Loucy (cell line): ENCODE results near the gene RCOR2.
A peak's percentile ranks its signal among the peaks of the same experiment; 100 is the strongest.

Source experiments
- H2AFZ ChIP-seq: fragments of 200-600 bp; sonication (generic); 2 replicates; pipeline ENCODE4 v1.6.0; 2016; ENCODE audit warnings: antibody characterized with exemption, mild to moderate bottlenecking, low read length, moderate library complexity
- H3F3A ChIP-seq: fragments of 200-600 bp; 2 replicates; pipeline ENCODE4 v1.6.0; 2016; ENCODE audit warnings: antibody characterized with exemption, low read depth, mild to moderate bottlenecking
- H3K27me3 ChIP-seq: fragments of 200-600 bp; sonication (generic); 2 replicates; pipeline ENCODE4 v1.6.1; 2014; ENCODE audit warnings: low read length, mild to moderate bottlenecking; ENCODE audit not compliant: insufficient read depth, poor library complexity, severe bottlenecking
- H3K36me3 ChIP-seq: fragments of 200-600 bp; sonication (generic); 2 replicates; pipeline ENCODE4 v1.6.1; 2016; ENCODE audit warnings: low read length; ENCODE audit not compliant: insufficient read depth
- H3K4me1 ChIP-seq: fragments of 200-600 bp; sonication (generic); 2 replicates; pipeline ENCODE4 v1.5.1; 2014; ENCODE audit warnings: low read length, mild to moderate bottlenecking; ENCODE audit not compliant: insufficient read depth, poor library complexity, severe bottlenecking
- H3K4me2 ChIP-seq: fragments of 200-600 bp; sonication (generic); 2 replicates; pipeline ENCODE4 v1.6.0; 2014; ENCODE audit warnings: antibody characterized with exemption, low read length, low read depth, mild to moderate bottlenecking; ENCODE audit not compliant: poor library complexity, severe bottlenecking
- H3K4me3 ChIP-seq: fragments of 200-600 bp; sonication (generic); 2 replicates; pipeline ENCODE4 v1.5.1; 2014; ENCODE audit warnings: low read length, mild to moderate bottlenecking, mixed read lengths; ENCODE audit not compliant: poor library complexity, severe bottlenecking
- H3K79me2 ChIP-seq: fragments of 200-600 bp; sonication (generic); 2 replicates; pipeline ENCODE4 v1.6.1; 2014; ENCODE audit warnings: low read length; ENCODE audit not compliant: insufficient read depth
- H3K9ac ChIP-seq: fragments of 200-600 bp; sonication (generic); 2 replicates; pipeline ENCODE4 v1.6.0; 2014; ENCODE audit warnings: mild to moderate bottlenecking, low read depth, low read length, moderate library complexity; ENCODE audit not compliant: poor library complexity, severe bottlenecking
- H3K9me2 ChIP-seq: fragments of 200-600 bp; sonication (generic); replicated peaks from 2 replicates; pipeline ENCODE4 v1.6.1; 2016; ENCODE audit warnings: low read depth, low read length, mixed read lengths
- H3K9me3 ChIP-seq: fragments of 200-600 bp; sonication (generic); 2 replicates; pipeline ENCODE4 v1.6.1; 2014; ENCODE audit warnings: mild to moderate bottlenecking, antibody characterized with exemption, low read length, low read depth; ENCODE audit not compliant: insufficient read depth
- H4K20me1 ChIP-seq: fragments of 200-600 bp; sonication (generic); 2 replicates; pipeline ENCODE4 v1.6.0; 2014; ENCODE audit warnings: antibody characterized with exemption, low read length, mild to moderate bottlenecking; ENCODE audit not compliant: insufficient read depth, poor library complexity, severe bottlenecking
- EZH2phosphoT487 ChIP-seq: fragments of 200-600 bp; IDR thresholded peaks from 2 replicates; pipeline ENCODE4 v1.6.1; 2018; ENCODE audit warnings: antibody characterized with exemption, mild to moderate bottlenecking, moderate library complexity, borderline replicate concordance
- TF ChIP-seq, protein P1 (sequence below): fragments of 200-600 bp; sonication (generic); conservative IDR thresholded peaks from 2 replicates; pipeline ENCODE4 v1.5.1; 2014; ENCODE audit warnings: mild to moderate bottlenecking, antibody characterized with exemption, low read length

Gene RCOR2

GRCh38 chr11:63918507-63919191 lies 1.7 kb upstream of the RCOR2 start:
- Histone ChIP-seq H3K27me3 (no peaks in the 10 kb centered on the region), H3K9me2 (no peaks in the 10 kb centered on the region), H3K9me3 (no peaks in the 10 kb centered on the region), H3K9ac (no peak overlapping the region), H2AFZ (no peak overlapping the region), H3K4me3 (no peak overlapping the region), H3K79me2 (no peaks in the 10 kb centered on the region), H3K4me1 (peaks cover 14% of the 10 kb centered on the region), H3K36me3 (no peaks in the 10 kb centered on the region), H3K4me2 (no peak overlapping the region), H3F3A (no peaks in the 10 kb centered on the region), H4K20me1 (no peaks in the 10 kb centered on the region)
- TF ChIP-seq EZH2phosphoT487, result no peak
- TF ChIP-seq, protein P1, sequence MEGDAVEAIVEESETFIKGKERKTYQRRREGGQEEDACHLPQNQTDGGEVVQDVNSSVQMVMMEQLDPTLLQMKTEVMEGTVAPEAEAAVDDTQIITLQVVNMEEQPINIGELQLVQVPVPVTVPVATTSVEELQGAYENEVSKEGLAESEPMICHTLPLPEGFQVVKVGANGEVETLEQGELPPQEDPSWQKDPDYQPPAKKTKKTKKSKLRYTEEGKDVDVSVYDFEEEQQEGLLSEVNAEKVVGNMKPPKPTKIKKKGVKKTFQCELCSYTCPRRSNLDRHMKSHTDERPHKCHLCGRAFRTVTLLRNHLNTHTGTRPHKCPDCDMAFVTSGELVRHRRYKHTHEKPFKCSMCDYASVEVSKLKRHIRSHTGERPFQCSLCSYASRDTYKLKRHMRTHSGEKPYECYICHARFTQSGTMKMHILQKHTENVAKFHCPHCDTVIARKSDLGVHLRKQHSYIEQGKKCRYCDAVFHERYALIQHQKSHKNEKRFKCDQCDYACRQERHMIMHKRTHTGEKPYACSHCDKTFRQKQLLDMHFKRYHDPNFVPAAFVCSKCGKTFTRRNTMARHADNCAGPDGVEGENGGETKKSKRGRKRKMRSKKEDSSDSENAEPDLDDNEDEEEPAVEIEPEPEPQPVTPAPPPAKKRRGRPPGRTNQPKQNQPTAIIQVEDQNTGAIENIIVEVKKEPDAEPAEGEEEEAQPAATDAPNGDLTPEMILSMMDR, result no peak

- H3K4me3 ChIP-seq, result peak overlapping the region; percentile 87
- H2AFZ ChIP-seq, result 0 out of 2 replicates have a peak overlapping the region, but pooled peaks have one; percentile 81
- H4K20me1 ChIP-seq, result no peaks in the 10 kb centered on the region
- H3K4me1 ChIP-seq, result peaks cover 14% of the 10 kb centered on the region
- no peaks in the 10 kb centered on the region for H3K36me3 ChIP-seq
- H3K79me2 ChIP-seq, result no peaks in the 10 kb centered on the region
- no peaks in the 10 kb centered on the region for H3K27me3 ChIP-seq
- peak overlapping the region; percentile 73 for H3K4me2 ChIP-seq
- H3K9ac ChIP-seq, result peak overlapping the region; percentile 66
- TF ChIP-seq, protein P1, result no peak
- TF ChIP-seq EZH2phosphoT487, result no peak
- H3F3A ChIP-seq, result no peaks in the 10 kb centered on the region
- no peaks in the 10 kb centered on the region for H3K9me2 ChIP-seq
- no peaks in the 10 kb centered on the region for H3K9me3 ChIP-seq
Observed at GRCh38 chr11:63917692-63918506, 935 bp upstream of the RCOR2 start.

GRCh38 chr11:63915961-63916836 lies 765 bp downstream of the RCOR2 start:
- peak overlapping the region; percentile 70 for H3K9ac ChIP-seq
- H3K27me3 ChIP-seq, result no peaks in the 10 kb centered on the region
- H3K9me3 ChIP-seq, result no peaks in the 10 kb centered on the region
- H3K4me2 ChIP-seq, result peak overlapping the region; percentile 87
- peak overlapping the region; percentile 87 for H3K4me3 ChIP-seq
- H3K4me1 ChIP-seq, result peaks cover 14% of the 10 kb centered on the region
- no peaks in the 10 kb centered on the region for H3K36me3 ChIP-seq
- no peaks in the 10 kb centered on the region for H3F3A ChIP-seq
- H2AFZ ChIP-seq, result peak overlapping the region; percentile 95
- TF ChIP-seq EZH2phosphoT487, result no peak
- TF ChIP-seq, protein P1, result peak; percentile 68
- H4K20me1 ChIP-seq, result no peaks in the 10 kb centered on the region
- no peaks in the 10 kb centered on the region for H3K9me2 ChIP-seq
- H3K79me2 ChIP-seq, result no peaks in the 10 kb centered on the region
